Heart right ventricle (tissue), 16 donors: Measurements from ENCODE around the gene CWC27. TPM values are rescaled to one million over a fixed set of nuclear protein-coding genes. Genes with fewer than 3 reads are reported as not detected.

Experiments
- ATAC-seq, 8 donors: fragments of 200-7000 bp; cut with Tn5 transposase; one replicate each; pipeline ENCODE4 v1.9.1; 2020; ENCODE audit warnings: mild to moderate bottlenecking in 8 of 8, moderate library complexity in 8 of 8, moderate number of reproducible peaks in 1 of 8
- DNase-seq, 2 donors: peaks; one replicate each; pipeline ENCODE4 v3.0.0-alpha.2; 2020
- H3K27ac ChIP-seq, 10 donors: fragments of 200-600 bp; sonication (generic) in 2 of 10; one replicate each; pipeline versions ENCODE4 v1.5.0 to v1.8.0; 2020 to 2022; ENCODE audit warnings: mild to moderate bottlenecking in 3 of 10
- H3K27me3 ChIP-seq, 7 donors: fragments of 200-600 bp; one replicate each; pipeline ENCODE4 v1.8.0; 2021 to 2022; ENCODE audit warnings: mild to moderate bottlenecking in 2 of 7
- H3K36me3 ChIP-seq, 9 donors: fragments of 200-600 bp; sonication (generic) in 1 of 9; one replicate each; pipeline versions ENCODE4 v1.5.0 to v1.8.0; 2020 to 2022; ENCODE audit warnings: mild to moderate bottlenecking in 2 of 9
- H3K4me1 ChIP-seq, 9 donors: fragments of 200-600 bp; sonication (generic) in 1 of 9; one replicate each; pipeline versions ENCODE4 v1.5.0 to v1.8.0; 2020 to 2022; ENCODE audit warnings: mild to moderate bottlenecking in 4 of 9
- H3K4me3 ChIP-seq, 10 donors: fragments of 200-600 bp; sonication (generic) in 2 of 10; one replicate each; pipeline versions ENCODE4 v1.5.0 to v1.8.0; 2020 to 2022; ENCODE audit warnings: mild to moderate bottlenecking in 7 of 10, moderate library complexity in 2 of 10
- H3K9me3 ChIP-seq, 11 donors: fragments of 200-600 bp in 10 of 11; sonication (generic) in 2 of 11; one replicate each; pipeline versions ENCODE4 v1.5.0 to v1.8.0; 2013 to 2022; ENCODE audit warnings: mild to moderate bottlenecking in 2 of 11, control low read depth in 1 of 11, moderate library complexity in 1 of 11
- WGBS, 2 donors: extraction: QIAGEN DNeasy Blood & Tissue Kit; methylation state at CpG; one replicate each; pipeline ENCODE4 v1.1.7; 2013; ENCODE audit warnings: inconsistent platforms in 1 of 2; 5-methylcytosine and 5-hydroxymethylcytosine counted together
- intact Hi-C, 10 donors: fragments of 100-400 bp; cut with DNase I; formaldehyde crosslinking; loops; one replicate each; pipeline versions ENCODE4 v1.11.1 to v1.14.2; 2022
- polyA plus RNA-seq, 2 donors: library from polyadenylated mRNA; stranded (reverse); fragments of 200-250 nt; gene quantifications; one replicate each; pipeline ENCODE4 v1.2.3, GENCODE V29; 2013
- total RNA-seq, 10 donors: library from RNA; stranded (reverse); fragmentation: NEBNext Ultra II Directional in 3 of 10; extraction: Animal tissue kit (Norgen Biotek cat#: 25700) in 3 of 10; gene quantifications; one replicate each; pipeline versions ENCODE4 v1.2.1 to v1.2.4, GENCODE V29; 2021 to 2023
- TF ChIP-seq, protein P1 (sequence below), 9 donors: fragments of 200-600 bp; sonication (generic) in 2 of 9; IDR thresholded peaks; one replicate each; pipeline versions ENCODE4 v1.5.0 to v1.8.0; 2021 to 2022; ENCODE audit warnings: antibody characterized with exemption in 9 of 9, mild to moderate bottlenecking in 5 of 9, moderate library complexity in 1 of 9
- donor health status: Arrhythmogenic right ventricular cardiomyopathy.
- donor health status: ischemic (EF 13 %, LVEDD 7.1; RV severe dilation, severe dysfunction).
- donor health status: healthy with polysubstance abuse.
- donor health status: DM: no; HTN: yes; CAD: no.
- donor health status: DM: no; HTN: no; CAD: no.
- donor health status: ischemic (EF 25% LVEDD 6.9; RV normal size, moderate dysfunction).
- donor health status: ischemic (EF 25% LVEDD 5.7; RV mildly dilated, moderate dysfunction).
- donor health status: healthy.
- donor health status: DM: yes; HTN: yes; CAD: no.
- donor health status: Ischemic cardiomyopathy.
- donor health status: ischemic (EF 35%, LVEDD 5.7; RV mildly dilated, moderate dysfunction).
- donor health status: nonischemic (EF 11% LVEDD 7.7; RV severe dilation, severe dysfunction).
- donor health status: DM: yes; HTN: yes; CAD: no.
- donor health status: PGD.
- donor health status: ischemic (EF 29% LVEDD 5.4; RV normal size, mild dysfunction).
- donor health status: nonischemic (EF 23%, LVEDD 6.1; RV moderate dilation, normal function).

The CWC27 gene
- total and polyA plus RNA-seq, 12 donors = 18.7 to 32.1 (median 23.5) TPM

- Histone ChIP-seq H3K36me3 (no peaks in the 10 kb centered on the region), H3K4me3 (no peak overlapping the region), H3K9me3 (no peaks in the 10 kb centered on the region), H3K4me1 (peaks cover 0 to 29% (median 13%) of the 10 kb centered on the region in 9 donors), H3K27me3 (no peaks in the 10 kb centered on the region), H3K27ac (peak overlapping the region in 3 of 10 donors; percentile 14 to 58 (median 29))
- no peak for ATAC-seq
- intact Hi-C loops = loop anchor here in 1 of 10 donors (5.0 kb wide), 1 partner anchor 462 kb away; the partner anchor contains the start of gene ADAMTS6
- DNase-seq = no peak
- TF ChIP-seq, protein P1, sequence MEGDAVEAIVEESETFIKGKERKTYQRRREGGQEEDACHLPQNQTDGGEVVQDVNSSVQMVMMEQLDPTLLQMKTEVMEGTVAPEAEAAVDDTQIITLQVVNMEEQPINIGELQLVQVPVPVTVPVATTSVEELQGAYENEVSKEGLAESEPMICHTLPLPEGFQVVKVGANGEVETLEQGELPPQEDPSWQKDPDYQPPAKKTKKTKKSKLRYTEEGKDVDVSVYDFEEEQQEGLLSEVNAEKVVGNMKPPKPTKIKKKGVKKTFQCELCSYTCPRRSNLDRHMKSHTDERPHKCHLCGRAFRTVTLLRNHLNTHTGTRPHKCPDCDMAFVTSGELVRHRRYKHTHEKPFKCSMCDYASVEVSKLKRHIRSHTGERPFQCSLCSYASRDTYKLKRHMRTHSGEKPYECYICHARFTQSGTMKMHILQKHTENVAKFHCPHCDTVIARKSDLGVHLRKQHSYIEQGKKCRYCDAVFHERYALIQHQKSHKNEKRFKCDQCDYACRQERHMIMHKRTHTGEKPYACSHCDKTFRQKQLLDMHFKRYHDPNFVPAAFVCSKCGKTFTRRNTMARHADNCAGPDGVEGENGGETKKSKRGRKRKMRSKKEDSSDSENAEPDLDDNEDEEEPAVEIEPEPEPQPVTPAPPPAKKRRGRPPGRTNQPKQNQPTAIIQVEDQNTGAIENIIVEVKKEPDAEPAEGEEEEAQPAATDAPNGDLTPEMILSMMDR (IDR thresholded peaks at IDR 0.05) = no peak
Measured at GRCh38 chr5:65020492-65020891, 251.8 kb downstream of the CWC27 start.

- WGBS, 2 donors = 58 to 65% methylated on average over 1 of the region's 1 CpG
- peaks cover 0 to 29% (median 13%) of the 10 kb centered on the region in 9 donors for H3K4me1 ChIP-seq
- no peaks in the 10 kb centered on the region for H3K27me3 ChIP-seq
- ATAC-seq = peak; percentile 76 to 97 (median 87)
- TF ChIP-seq, protein P1 (IDR thresholded peaks at IDR 0.05) = no peak
- H3K27ac ChIP-seq = peak overlapping the region in 5 of 10 donors; percentile 2 to 58 (median 41)
- no peaks in the 10 kb centered on the region for H3K9me3 ChIP-seq
- no peaks in the 10 kb centered on the region for H3K36me3 ChIP-seq
- no peak for DNase-seq
- intact Hi-C loops = loop anchor here in 1 of 10 donors (5.0 kb wide), 1 partner anchor 461 kb away; the partner anchor contains the start of gene ADAMTS6
- H3K4me3 ChIP-seq = no peak overlapping the region
Measured at GRCh38 chr5:65021527-65022226, 252.9 kb downstream of the CWC27 start.

DNA sequence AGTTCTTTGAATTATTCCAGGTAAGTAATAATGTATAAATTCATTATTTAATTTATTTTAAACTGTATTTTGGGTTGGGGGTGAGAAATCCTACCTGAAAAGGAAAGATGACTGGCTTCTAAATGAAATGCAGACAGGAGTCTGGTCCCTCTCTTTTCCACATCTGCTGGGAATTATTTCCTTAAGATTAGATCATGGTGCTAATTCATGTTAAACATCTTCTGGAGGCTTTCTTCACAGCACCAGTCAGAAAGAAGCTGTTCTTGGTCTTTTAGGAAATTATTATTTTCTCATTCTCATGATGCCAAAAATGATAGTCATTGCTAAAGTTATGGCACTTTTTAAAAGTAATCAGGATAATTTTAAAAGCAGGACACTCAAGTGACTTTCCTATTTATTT is 254.2 kb downstream of the CWC27 start:
- H3K9me3 ChIP-seq = no peaks in the 10 kb centered on the region
- TF ChIP-seq, protein P1 (IDR thresholded peaks at IDR 0.05) = no peak
- no peaks in the 10 kb centered on the region for H3K36me3 ChIP-seq
- H3K4me1 ChIP-seq = peaks cover 0 to 29% (median 11%) of the 10 kb centered on the region in 9 donors
- no peak overlapping the region for H3K27ac ChIP-seq
- no peak for ATAC-seq
- no peaks in the 10 kb centered on the region for H3K27me3 ChIP-seq
- intact Hi-C loops = loop anchor here in 1 of 10 donors (5.0 kb wide), 1 partner anchor 459 kb away; the partner anchor contains the start of gene ADAMTS6
- no peak for DNase-seq
- H3K4me3 ChIP-seq = no peak overlapping the region

DNA sequence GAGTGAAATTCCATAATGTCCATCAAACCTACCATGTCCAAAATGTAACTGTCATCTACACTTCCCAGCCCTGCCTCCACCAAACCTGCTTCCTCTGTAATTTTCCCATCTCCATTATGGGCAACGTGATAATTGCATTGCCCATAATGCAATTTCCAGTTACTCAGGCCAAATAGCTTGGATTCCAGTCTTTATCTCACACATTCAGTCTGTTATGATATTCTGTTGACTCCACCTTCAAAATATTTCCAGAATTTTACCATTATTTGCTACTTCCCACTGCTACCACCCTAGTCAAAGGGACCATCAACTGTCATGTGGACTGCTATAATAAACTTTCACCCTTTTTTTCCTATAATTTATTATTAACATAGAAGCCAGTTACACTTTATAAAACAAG is 256.0 kb downstream of the CWC27 start:
- Histone ChIP-seq H3K9me3 (no peaks in the 10 kb centered on the region), H3K4me3 (no peak overlapping the region), H3K27ac (no peak overlapping the region), H3K36me3 (no peaks in the 10 kb centered on the region), H3K27me3 (no peaks in the 10 kb centered on the region), H3K4me1 (peaks cover 0 to 20% (median 6%) of the 10 kb centered on the region in 9 donors)
- 43 to 72% methylated on average over 1 of the region's 1 CpG for WGBS, 2 donors
- TF ChIP-seq, protein P1 (IDR thresholded peaks at IDR 0.05) = no peak
- intact Hi-C loops = loop anchor here in 1 of 10 donors (5.0 kb wide), 1 partner anchor 458 kb away; the partner anchor contains the start of gene ADAMTS6
- DNase-seq (no peak), ATAC-seq (no peak)
